Measurements from ENCODE around the gene UBE2D2.

DNA sequence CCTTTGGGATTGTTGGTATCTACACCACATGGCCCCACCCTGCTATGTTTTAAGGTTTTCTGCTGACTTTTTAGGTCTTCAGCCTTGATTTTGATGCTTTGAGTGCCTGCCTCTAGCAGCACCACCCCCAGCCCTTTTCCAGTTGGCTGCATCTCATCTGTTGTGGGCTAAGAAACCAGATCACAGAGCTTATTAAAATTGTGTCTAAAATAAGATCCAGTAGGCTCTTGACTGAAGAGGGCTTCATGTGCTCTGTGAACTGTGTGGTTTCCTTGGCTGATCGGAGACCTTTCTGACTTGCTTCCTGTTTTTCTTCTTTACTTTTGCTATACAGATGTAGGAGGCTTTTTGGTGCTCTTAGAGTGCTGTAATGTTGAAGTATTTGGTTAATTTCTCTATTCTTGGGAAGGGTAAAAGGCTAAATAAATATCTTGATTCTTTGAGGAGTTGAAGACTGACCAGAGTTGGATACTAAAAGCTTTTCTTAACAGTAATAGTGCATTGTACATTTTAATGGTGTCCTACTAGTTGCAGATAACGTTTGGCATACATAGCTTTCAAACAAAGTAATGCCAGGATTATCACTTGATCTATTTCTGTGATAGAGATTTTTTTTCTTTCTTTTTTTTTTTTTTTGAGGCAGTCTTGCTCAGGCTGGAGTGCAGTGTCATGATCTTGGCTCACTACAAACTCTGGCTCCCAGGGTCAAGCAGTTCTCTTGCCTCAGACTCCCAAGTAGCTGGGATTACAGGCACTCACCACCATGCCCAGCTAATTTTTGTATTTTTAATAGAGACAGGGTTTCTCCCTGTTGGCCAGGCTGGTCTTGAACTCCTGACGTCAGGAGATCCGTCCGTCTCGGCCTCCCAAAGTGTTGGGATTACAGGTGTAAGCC lies 4.5 kb downstream of the UBE2D2 start:
- TF ChIP-seq NFIC (IDR thresholded peaks at IDR 0.05; ENCODE audit: low read depth, low read length), result peak; percentile 72
- TF ChIP-seq, protein P1, sequence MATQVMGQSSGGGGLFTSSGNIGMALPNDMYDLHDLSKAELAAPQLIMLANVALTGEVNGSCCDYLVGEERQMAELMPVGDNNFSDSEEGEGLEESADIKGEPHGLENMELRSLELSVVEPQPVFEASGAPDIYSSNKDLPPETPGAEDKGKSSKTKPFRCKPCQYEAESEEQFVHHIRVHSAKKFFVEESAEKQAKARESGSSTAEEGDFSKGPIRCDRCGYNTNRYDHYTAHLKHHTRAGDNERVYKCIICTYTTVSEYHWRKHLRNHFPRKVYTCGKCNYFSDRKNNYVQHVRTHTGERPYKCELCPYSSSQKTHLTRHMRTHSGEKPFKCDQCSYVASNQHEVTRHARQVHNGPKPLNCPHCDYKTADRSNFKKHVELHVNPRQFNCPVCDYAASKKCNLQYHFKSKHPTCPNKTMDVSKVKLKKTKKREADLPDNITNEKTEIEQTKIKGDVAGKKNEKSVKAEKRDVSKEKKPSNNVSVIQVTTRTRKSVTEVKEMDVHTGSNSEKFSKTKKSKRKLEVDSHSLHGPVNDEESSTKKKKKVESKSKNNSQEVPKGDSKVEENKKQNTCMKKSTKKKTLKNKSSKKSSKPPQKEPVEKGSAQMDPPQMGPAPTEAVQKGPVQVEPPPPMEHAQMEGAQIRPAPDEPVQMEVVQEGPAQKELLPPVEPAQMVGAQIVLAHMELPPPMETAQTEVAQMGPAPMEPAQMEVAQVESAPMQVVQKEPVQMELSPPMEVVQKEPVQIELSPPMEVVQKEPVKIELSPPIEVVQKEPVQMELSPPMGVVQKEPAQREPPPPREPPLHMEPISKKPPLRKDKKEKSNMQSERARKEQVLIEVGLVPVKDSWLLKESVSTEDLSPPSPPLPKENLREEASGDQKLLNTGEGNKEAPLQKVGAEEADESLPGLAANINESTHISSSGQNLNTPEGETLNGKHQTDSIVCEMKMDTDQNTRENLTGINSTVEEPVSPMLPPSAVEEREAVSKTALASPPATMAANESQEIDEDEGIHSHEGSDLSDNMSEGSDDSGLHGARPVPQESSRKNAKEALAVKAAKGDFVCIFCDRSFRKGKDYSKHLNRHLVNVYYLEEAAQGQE (IDR thresholded peaks at IDR 0.05; ENCODE audit: low read depth, low read length), result no peak
- TF ChIP-seq NFYB (IDR thresholded peaks at IDR 0.05; ENCODE audit: insufficient read depth, low read depth, low read length), result no peak
- TF ChIP-seq POLR2AphosphoS5 (IDR thresholded peaks at IDR 0.05; ENCODE audit: low read length), result no peak
- TF ChIP-seq IKZF1 (conservative IDR thresholded peaks at IDR 0.05), result no peak; the same call in 1 of the 2 replicates
- TF ChIP-seq MYB (IDR thresholded peaks at IDR 0.05; ENCODE audit: borderline replicate concordance, low read depth, low read length), result no peak
- TF ChIP-seq HCFC1 (IDR thresholded peaks at IDR 0.05; ENCODE audit: low read length), result no peak
- TF ChIP-seq, protein P2, sequence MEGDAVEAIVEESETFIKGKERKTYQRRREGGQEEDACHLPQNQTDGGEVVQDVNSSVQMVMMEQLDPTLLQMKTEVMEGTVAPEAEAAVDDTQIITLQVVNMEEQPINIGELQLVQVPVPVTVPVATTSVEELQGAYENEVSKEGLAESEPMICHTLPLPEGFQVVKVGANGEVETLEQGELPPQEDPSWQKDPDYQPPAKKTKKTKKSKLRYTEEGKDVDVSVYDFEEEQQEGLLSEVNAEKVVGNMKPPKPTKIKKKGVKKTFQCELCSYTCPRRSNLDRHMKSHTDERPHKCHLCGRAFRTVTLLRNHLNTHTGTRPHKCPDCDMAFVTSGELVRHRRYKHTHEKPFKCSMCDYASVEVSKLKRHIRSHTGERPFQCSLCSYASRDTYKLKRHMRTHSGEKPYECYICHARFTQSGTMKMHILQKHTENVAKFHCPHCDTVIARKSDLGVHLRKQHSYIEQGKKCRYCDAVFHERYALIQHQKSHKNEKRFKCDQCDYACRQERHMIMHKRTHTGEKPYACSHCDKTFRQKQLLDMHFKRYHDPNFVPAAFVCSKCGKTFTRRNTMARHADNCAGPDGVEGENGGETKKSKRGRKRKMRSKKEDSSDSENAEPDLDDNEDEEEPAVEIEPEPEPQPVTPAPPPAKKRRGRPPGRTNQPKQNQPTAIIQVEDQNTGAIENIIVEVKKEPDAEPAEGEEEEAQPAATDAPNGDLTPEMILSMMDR (IDR thresholded peaks at IDR 0.05 in 2 of 3, conservative IDR thresholded peaks at IDR 0.05 in 1 of 3; ENCODE audit: control insufficient read depth in 2 of 3, extremely low read depth in 1 of 3, insufficient read depth in 1 of 3, low read depth in 3 of 3, low read length in 3 of 3), result no peak
- no peak for TF ChIP-seq EZH2 (IDR thresholded peaks at IDR 0.05; ENCODE audit: borderline replicate concordance, control insufficient read depth, low read depth, low read length)
- no peak for TF ChIP-seq SMARCA5 (IDR thresholded peaks at IDR 0.05)
- TF ChIP-seq ZNF274 (IDR thresholded peaks at IDR 0.05; ENCODE audit: insufficient read depth, insufficient read length), result no peak
